ENCODE results near the gene SLC7A6.

- TF ChIP-seq CTCF (IDR thresholded peaks at IDR 0.05) = no peak
- TF ChIP-seq POLR2A (IDR thresholded peaks at IDR 0.05) = no peak
These were observed 22.2 kb upstream of the SLC7A6 start for GRCh38 chr16:68242085-68242484.
